Activated T-helper 17 cell treated with anti-CD3 and anti-CD28 coated beads, Interleukin-2, amount 50 U/mL, for 72 hours (primary cell): Measurements from ENCODE around the gene KRTAP10-3. TPM values are rescaled to one million over a fixed set of nuclear protein-coding genes. Genes with fewer than 3 reads are reported as not detected.

ENCODE experiments used
- ATAC-seq: fragments of 150-1000 bp; cut with Tn5 transposase; replicated peaks from 2 replicates; pipeline ENCODE4 v1.10.0; 2021; ENCODE audit warnings: mild to moderate bottlenecking, moderate library complexity
- H3K27ac Mint-ChIP-seq: one replicate; pipeline ENCODE4 v1.8.0; 2022; ENCODE audit warnings: mixed read lengths
- H3K27me3 Mint-ChIP-seq: one replicate; pipeline ENCODE4 v1.8.0; 2022; ENCODE audit warnings: mixed read lengths
- H3K36me3 Mint-ChIP-seq: one replicate; pipeline ENCODE4 v1.8.0; 2022; ENCODE audit warnings: low read depth, mild to moderate bottlenecking, mixed read lengths
- H3K4me1 Mint-ChIP-seq: one replicate; pipeline ENCODE4 v1.8.0; 2022; ENCODE audit warnings: mixed read lengths
- H3K4me3 Mint-ChIP-seq: one replicate; pipeline ENCODE4 v1.8.0; 2022; ENCODE audit warnings: mild to moderate bottlenecking, mixed read lengths
- H3K9me3 Mint-ChIP-seq: one replicate; pipeline ENCODE4 v1.8.0; 2022; ENCODE audit warnings: mixed read lengths
- total RNA-seq, 2 donors: library from RNA; stranded (reverse); gene quantifications; one replicate each; pipeline ENCODE4 v1.2.3, GENCODE V29; 2022

The KRTAP10-3 gene
- total RNA-seq, 2 donors from 2014 or later, result not detected

DNA sequence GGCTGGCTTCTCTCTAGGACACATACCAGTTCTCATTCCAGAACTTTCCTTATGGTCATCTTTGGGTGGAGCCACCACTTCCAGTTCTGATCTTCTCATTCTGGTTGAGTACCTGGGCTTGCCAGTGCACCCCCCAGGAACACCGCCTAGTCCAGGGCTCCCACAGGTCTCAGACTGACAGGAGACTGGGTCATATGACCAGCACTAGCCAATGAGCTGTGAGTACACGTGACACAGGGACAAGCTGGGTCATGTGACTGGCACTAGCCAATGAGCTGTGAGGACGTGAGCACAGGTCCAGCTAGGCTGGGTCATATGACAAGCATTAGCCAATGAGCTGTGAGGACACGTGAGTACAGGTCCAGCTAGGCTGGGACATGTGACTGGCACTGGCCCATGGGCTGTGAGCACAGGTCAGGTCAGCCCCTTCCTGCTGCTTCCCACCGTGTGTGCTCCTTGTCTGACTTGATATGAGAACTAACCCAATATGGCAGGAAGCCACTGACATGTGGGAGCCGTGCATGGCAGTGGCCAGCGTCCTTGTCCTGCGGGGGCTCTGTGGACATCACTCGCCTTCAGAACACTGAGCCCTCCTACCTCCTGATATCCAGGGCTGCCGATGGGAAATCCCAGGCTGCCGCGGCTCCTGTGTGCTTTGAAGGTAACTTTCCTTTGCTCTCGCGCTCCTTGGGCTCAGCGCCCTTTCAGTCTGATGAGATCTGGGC lies 41.3 kb downstream of the KRTAP10-3 start:
- H3K27ac Mint-ChIP-seq, result peak overlapping the region; percentile 64
- no peaks in the 10 kb centered on the region for H3K36me3 Mint-ChIP-seq
- H3K4me1 Mint-ChIP-seq, result no peaks in the 10 kb centered on the region
- peak overlapping the region; percentile 50 for H3K4me3 Mint-ChIP-seq
- peak; percentile 90 for ATAC-seq
- no peaks in the 10 kb centered on the region for H3K27me3 Mint-ChIP-seq
- H3K9me3 Mint-ChIP-seq, result peaks cover 4% of the 10 kb centered on the region

DNA sequence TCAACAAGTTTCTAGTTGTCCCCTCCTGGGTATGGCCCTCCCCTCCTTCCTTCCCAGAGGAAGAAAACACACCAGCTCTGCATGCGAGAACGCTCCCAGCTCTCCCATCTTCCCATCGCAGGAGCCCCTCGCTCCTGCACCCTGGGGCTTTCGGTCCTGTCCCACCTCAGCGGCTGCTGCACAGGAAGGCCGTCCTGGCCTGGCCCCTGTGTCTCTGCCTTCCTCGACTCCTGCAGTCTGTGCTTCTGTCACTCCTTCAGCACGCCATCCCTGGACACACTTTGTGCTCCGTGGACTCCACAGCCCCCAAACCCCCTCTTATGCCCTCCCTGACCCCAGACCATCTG lies 41.8 kb downstream of the KRTAP10-3 start:
- Mint-ChIP-seq H3K36me3 (no peaks in the 10 kb centered on the region), H3K9me3 (peaks cover 4% of the 10 kb centered on the region), H3K4me1 (no peaks in the 10 kb centered on the region), H3K27me3 (no peaks in the 10 kb centered on the region), H3K4me3 (peak overlapping the region; percentile 50), H3K27ac (peak overlapping the region; percentile 64)
- no peak for ATAC-seq

DNA sequence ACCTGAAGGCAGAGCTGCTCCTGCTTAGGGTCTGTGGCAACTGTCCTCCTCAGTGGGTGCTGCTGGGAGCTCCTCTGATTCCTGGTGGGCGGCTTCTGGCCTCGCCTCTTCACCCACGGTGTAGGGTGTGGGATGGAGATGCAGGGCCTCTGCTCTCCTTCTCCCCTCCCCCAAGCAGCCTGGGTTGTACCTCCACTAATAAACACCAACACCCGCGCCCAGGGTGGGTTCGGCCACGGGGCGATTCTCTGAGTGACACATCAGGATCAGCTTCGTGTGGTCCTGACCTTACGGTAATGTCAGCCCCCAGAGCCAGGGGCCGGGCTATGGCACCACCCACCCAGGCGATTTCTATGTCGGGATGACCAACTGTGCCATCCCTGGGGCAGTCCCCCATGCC lies 42.3 kb downstream of the KRTAP10-3 start:
- Mint-ChIP-seq H3K9me3 (peaks cover 4% of the 10 kb centered on the region), H3K36me3 (no peaks in the 10 kb centered on the region), H3K27me3 (no peaks in the 10 kb centered on the region), H3K27ac (no peak overlapping the region), H3K4me1 (no peaks in the 10 kb centered on the region), H3K4me3 (no peak overlapping the region)
- ATAC-seq, result no peak

DNA sequence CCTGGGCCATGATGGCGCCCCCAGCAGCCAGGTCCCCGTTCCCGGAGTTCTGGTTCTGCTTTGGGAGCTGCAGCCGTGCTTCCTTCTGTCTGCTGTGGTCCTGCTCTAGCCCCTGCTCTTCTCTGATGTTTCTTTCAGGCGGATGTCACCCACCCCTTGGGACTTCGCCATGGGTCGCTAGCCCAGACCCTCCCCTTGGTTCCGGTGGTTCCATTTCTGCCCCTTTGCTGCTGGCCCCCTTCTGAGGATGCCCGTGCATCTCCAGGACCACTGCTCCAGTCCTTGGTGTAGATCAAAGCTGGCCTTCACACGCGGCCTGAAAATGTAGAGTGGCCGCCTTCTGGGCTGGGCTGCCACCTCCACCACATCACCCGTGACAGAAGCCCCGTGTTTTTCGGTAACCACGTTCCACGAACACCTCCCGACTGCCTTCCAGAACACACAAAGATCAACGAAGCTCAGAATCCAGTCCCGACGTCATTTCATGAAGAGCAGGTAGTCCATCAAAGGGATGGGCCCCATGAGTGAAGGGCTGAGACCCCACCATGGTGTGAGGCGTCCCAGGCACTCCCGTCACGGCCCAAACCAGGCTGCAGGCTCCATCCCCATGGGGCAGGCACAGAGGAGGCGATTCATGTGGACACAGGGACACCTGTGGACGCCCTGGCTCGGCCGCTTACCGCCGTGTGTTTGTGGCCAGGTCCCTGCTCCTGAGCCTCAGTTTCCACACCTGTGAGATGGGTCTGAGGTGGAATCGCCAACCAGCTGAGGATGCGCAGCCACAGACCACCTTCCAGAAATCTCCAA lies 43.0 kb downstream of the KRTAP10-3 start:
- Mint-ChIP-seq H3K27me3 (no peaks in the 10 kb centered on the region), H3K36me3 (no peaks in the 10 kb centered on the region), H3K4me3 (no peak overlapping the region), H3K27ac (no peak overlapping the region), H3K9me3 (peaks cover 4% of the 10 kb centered on the region), H3K4me1 (no peaks in the 10 kb centered on the region)
- no peak for ATAC-seq

DNA sequence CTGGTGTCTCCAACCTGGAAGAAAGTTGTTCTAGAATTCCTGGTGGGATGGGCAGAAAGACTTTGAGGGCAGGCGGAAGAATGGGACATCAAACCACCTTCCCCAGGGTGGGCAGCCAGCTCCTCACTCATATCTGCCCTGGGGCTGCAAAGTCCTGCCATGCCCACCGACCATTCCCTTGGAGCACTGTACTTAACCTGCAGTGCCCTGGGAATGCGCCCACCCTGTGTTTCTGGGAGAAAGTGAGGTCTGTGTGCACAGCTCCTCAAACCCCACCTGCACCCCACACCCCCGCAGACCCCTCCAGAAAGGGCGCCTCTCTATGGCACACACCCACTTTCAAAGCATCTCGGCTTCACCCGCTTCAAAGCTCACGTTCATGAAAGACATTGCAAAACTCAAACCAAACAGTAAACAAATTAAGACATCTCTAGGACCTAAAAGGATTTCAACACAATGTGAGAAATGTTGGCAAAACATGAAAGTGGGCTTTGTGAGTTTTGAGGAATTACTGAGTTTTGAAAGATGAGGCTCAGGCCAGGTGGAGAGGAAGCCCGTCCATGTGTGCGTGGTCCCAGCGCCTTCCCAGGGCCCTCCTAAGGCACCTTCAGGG lies 43.7 kb downstream of the KRTAP10-3 start:
- Mint-ChIP-seq H3K27ac (no peak overlapping the region), H3K9me3 (peaks cover 4% of the 10 kb centered on the region)
- ATAC-seq, result no peak

DNA sequence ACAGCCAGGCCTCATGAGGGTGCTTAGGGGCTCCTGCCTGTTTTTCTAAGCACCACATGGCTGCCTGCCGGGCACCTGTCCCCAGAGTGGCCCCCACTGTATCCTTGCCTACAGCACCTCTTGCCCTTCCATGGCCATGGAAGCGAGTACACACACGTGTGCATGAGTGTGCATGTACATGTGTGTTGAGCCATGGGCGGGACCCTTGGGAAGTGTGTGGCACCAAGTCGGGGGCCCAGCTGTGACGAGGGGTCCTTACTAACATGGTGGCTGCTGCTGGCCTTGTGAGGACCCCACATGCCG lies 44.4 kb downstream of the KRTAP10-3 start:
- Mint-ChIP-seq H3K9me3 (peaks cover 4% of the 10 kb centered on the region), H3K36me3 (no peaks in the 10 kb centered on the region), H3K4me1 (no peaks in the 10 kb centered on the region), H3K4me3 (no peak overlapping the region), H3K27ac (no peak overlapping the region), H3K27me3 (peaks cover 3% of the 10 kb centered on the region)
- ATAC-seq, result no peak

More for the DNA sequence above, 43.7 kb downstream of the KRTAP10-3 start:
- Mint-ChIP-seq H3K4me3 (no peak overlapping the region), H3K36me3 (no peaks in the 10 kb centered on the region), H3K4me1 (no peaks in the 10 kb centered on the region), H3K27me3 (no peaks in the 10 kb centered on the region)

DNA sequence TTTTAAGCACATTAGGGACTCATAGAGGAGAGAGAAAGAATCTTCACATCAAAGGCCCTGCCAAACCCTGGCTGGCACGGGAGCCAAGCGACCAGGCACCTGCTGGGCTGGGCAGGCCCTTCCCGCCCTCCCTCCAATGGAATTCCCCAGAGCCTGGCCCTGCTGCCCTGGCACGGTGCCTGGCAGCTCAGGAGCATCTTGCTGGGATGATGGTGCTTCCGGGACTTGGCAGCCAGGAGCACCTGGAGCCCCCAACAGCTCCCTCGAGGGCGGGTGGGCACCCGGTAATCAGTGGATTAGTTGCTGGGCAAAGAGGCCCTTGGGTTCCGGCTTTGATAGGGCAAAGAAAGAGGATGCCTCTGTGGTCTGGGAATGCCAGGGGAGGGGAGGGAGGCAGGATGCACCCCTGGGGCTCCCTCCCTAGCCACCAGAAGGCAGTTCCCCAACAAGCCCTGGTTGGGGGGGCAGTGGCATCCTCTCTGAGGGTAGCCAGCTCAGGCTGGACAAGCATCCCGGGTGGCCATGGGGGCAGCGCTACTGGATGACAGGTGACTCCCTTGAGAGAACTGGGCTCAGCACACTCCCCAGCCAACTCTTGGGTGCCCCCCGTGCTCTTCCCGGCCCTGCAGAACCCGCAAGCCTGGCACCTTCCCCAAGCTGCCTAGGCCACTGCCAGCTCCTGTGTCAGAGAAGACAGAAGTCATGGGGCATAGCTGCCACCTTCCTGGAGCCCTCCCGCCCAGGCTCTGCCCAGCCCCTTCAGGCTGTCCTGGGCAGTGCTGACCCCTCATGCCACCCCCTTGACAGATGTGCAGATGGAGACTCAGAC lies 45.0 kb downstream of the KRTAP10-3 start:
- Mint-ChIP-seq H3K4me3 (no peak overlapping the region), H3K4me1 (no peaks in the 10 kb centered on the region), H3K27me3 (peaks cover 3% of the 10 kb centered on the region), H3K36me3 (no peaks in the 10 kb centered on the region), H3K9me3 (peaks cover 4% of the 10 kb centered on the region), H3K27ac (no peak overlapping the region)
- ATAC-seq, result no peak

DNA sequence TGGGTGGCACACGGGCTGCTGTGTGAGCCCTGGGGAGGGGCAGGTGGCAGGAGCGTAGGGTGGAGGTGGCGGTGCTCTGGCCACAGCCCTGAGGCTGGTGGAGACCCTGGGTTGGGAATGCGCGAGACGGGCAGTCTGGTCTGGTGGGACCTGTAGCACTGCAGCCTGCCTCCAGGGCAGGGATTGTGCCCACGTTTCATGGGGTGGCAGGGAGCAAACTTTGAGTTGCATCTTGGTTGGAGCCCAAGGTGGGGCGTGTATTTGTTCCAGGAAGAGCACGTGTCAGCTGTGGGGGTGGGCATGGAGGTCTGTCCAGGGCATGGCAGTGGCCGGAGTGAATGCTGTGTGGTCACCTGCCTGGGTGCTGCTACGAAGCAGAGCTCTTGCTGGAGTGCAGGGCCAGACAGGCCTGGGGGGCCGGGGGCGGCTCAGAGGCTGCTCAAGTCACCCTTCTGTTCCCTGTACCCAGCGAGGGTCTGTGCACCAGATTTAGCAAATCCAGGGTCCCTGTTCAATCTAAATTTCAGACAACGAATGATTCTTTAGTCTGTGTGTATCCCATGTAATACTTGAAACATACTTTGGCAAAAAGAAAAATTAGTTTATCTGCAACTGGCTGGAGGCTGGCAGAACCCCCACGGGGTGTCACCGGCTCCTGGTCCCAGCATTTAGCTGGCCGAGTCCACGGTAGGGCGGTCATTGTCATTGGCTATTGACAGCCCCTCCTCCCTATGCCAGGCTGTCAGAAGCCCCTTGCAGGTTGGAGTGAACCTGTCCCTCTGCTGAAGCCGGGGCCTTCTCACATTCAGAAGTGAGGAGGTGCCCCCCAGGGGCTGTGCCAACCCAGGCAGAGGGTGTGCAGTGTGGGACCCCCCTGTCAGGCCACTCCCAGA lies 45.9 kb downstream of the KRTAP10-3 start:
- H3K4me1 Mint-ChIP-seq, result no peaks in the 10 kb centered on the region
- H3K9me3 Mint-ChIP-seq, result peaks cover under 1% of the 10 kb centered on the region
- ATAC-seq, result no peak
- H3K27ac Mint-ChIP-seq, result no peak overlapping the region
- no peaks in the 10 kb centered on the region for H3K36me3 Mint-ChIP-seq
- peaks cover 3% of the 10 kb centered on the region for H3K27me3 Mint-ChIP-seq
- no peak overlapping the region for H3K4me3 Mint-ChIP-seq

DNA sequence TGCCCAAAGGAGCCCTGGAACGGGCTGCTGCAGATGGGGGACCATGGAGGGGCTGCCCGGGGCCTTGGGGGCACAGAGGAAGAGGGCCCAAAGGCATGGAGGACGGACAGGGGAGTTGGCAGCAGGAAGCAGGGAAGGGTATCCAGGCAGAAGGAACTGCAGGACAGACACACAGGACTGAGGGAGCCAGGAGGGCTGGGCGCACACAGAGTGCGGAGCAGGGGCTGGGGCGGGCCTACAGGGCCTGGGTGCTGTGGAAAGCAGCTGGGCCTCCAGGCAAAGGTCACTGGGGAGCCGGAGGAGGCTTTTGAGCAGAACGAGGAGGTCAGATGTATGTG lies 46.7 kb downstream of the KRTAP10-3 start:
- Mint-ChIP-seq H3K27ac (no peak overlapping the region), H3K27me3 (peaks cover 3% of the 10 kb centered on the region), H3K4me3 (no peak overlapping the region), H3K4me1 (no peaks in the 10 kb centered on the region), H3K9me3 (no peaks in the 10 kb centered on the region), H3K36me3 (no peaks in the 10 kb centered on the region)
- ATAC-seq, result no peak

DNA sequence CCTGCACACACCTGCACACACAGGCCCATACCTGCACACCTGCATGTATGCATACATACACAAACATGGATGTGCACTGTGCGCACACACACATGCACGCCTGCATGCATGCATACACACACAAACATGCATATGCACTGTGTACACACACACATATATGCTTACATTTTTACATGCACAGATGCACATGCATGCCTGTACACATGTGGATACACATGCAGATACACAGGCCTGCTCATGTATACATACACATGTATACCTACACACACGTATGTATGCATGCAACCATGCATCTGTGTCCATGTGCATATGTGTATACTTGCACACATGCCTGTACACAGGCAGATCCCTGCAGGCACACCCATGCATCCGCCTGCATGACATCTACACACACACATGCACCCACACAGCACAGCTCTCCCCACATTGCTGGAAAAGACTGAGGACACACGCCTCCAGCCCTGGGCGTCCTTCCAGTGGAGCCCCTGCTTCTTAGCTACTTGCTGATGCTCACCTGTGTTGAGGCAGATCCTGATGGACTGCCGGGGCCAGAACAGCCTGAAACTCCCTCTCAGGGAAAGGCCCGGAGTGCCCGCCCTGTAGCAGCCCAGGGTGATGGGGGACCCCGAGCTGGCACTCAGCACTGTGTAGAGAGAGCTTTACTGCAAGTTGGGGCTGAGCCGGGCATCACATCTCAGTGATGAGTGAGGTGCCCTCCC lies 47.2 kb downstream of the KRTAP10-3 start:
- peak overlapping the region; percentile 23 for H3K4me3 Mint-ChIP-seq
- no peaks in the 10 kb centered on the region for H3K4me1 Mint-ChIP-seq
- H3K27ac Mint-ChIP-seq, result no peak overlapping the region

DNA sequence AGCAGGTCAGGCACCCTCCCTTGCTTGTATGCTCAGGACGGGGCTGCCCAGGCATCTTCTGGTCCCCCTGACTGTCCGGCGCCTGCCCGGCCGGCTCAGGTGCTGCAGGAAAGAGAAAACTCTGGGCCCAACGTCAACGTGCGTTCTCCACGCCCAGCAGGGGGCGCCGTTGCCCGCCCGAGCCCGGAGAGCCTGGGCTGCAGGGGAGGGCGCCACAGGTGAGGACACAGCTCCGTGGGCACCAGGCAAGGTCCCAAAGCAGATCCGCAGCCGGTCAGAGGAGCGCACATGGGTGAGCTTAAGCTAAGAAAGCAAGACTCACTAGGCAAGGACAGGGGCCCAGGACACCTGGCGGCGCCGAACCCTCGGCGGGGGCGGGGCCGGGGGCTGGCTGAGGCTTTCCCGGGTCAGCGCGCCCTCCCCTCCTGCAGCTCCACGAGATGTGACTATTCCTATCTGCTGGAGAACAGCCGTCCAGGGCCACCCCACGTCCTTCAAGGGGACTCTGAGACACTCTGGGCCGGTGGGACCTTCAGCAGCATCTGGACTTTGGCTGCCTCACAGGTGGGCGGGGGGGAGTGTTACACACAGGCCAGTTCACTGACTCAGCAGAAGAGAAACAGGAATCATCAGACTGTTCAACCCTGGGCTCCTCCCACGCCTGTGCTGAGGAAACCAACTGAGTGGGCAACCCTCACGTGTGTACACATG lies 47.9 kb downstream of the KRTAP10-3 start:
- peak; percentile 90 for ATAC-seq
- Mint-ChIP-seq H3K9me3 (no peaks in the 10 kb centered on the region), H3K27me3 (peaks cover 3% of the 10 kb centered on the region), H3K27ac (no peak overlapping the region), H3K4me3 (peak overlapping the region; percentile 23), H3K36me3 (no peaks in the 10 kb centered on the region), H3K4me1 (no peaks in the 10 kb centered on the region)

More for the DNA sequence above, 47.2 kb downstream of the KRTAP10-3 start:
- Mint-ChIP-seq H3K27me3 (peaks cover 3% of the 10 kb centered on the region), H3K36me3 (no peaks in the 10 kb centered on the region), H3K9me3 (no peaks in the 10 kb centered on the region)
- no peak for ATAC-seq

DNA sequence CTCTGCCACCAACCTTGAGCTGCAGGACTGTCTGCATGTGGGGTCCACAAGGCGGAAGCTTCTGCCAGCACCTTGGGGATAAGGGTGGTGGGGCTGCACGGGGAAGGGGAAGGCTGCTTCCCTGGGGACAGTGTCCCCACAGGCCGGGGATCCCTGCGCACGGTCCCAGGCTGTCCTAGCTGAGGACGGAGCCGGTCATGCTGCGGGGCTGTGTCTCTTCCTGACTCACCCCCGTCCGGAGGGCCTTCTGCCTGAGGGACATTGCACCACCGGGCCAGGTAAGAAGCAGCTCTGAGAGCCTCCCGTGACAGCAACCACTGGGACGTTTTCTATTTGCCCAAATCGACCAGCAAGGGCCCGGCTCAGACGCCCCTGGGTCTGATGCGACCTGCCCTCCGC lies 48.5 kb downstream of the KRTAP10-3 start:
- no peak for ATAC-seq
- H3K27me3 Mint-ChIP-seq, result peaks cover 3% of the 10 kb centered on the region
- H3K36me3 Mint-ChIP-seq, result no peaks in the 10 kb centered on the region
- no peaks in the 10 kb centered on the region for H3K9me3 Mint-ChIP-seq
- H3K4me3 Mint-ChIP-seq, result no peak overlapping the region
- H3K27ac Mint-ChIP-seq, result no peak overlapping the region
- no peaks in the 10 kb centered on the region for H3K4me1 Mint-ChIP-seq

DNA sequence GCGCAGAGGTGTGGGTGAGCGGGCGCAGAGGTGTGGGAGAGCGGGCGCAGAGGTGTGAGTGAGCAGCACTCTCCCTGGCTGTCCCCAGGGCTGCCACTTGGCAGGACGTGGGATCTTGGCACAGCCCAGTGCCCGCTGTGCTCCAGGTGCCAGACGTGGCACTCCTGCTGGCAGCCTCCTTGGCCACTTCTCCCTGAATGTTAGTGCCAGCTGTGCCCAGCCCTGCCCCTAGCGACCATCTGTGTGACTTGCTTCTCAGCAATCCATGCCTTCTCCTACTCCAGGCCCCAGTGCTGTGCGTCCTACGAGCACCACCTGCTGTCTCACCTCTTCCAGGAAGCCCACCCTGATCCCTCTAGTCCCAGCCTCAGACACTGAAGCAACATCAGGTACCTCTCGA lies 49.1 kb downstream of the KRTAP10-3 start:
- no peaks in the 10 kb centered on the region for H3K9me3 Mint-ChIP-seq
- H3K4me1 Mint-ChIP-seq, result no peaks in the 10 kb centered on the region
- H3K27me3 Mint-ChIP-seq, result peaks cover 3% of the 10 kb centered on the region
- no peak for ATAC-seq
- no peak overlapping the region for H3K27ac Mint-ChIP-seq
- no peak overlapping the region for H3K4me3 Mint-ChIP-seq
- no peaks in the 10 kb centered on the region for H3K36me3 Mint-ChIP-seq
